ENCODE measurements around the gene SNRPA1. TPM values are rescaled to one million over a fixed set of nuclear protein-coding genes. Genes with fewer than 3 reads are reported as not detected.

The SNRPA1 gene
- total and polyA plus RNA-seq, 7 donors: 26.0 to 76.3 (median 40.5) TPM

DNA sequence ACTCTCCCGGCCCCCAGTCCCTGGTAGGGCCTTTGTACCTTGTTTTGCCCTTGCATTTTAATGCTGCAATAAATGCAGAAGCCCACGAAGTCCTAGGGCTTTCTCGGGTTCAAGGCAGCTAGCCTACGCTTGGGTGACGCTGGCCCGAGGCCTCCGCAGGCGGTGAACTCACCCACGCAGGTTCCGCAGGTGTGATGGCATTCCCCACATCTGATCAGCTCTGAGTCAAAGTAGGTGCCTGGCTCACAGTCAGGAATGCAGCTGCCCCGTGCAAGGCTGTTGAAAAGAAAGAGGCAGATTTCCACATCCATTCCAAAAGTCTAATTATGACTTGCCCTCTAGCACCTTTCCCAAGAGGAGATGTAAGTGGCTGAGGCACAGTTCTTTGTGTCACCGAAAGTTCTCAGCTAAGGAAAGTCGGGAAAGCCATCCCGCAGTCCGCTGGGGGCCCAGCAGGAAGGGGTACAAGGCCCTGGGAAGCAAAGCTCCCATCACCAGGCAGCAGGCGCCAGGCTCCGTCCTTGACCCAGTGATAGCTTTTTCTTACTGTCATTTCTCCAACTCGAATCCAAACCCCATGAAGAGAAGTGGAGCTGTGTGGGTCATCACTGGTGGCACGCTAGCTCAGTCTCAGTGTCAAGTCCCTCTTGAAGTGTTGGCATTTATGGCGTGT, 23.2 kb upstream of the SNRPA1 start:
- Histone ChIP-seq H3K4me3 (no peak overlapping the region), H3K36me3 (no peaks in the 10 kb centered on the region), H3K4me1 (no peaks in the 10 kb centered on the region), H3K27ac (no peak overlapping the region), H3K9me3 (no peaks in the 10 kb centered on the region), H3K27me3 (peaks cover 0 to 27% (median 11%) of the 10 kb centered on the region in 3 donors)
- 91 to 94% methylated on average over 20 of the region's 20 CpGs for WGBS, 2 donors
- TF ChIP-seq, protein P1, sequence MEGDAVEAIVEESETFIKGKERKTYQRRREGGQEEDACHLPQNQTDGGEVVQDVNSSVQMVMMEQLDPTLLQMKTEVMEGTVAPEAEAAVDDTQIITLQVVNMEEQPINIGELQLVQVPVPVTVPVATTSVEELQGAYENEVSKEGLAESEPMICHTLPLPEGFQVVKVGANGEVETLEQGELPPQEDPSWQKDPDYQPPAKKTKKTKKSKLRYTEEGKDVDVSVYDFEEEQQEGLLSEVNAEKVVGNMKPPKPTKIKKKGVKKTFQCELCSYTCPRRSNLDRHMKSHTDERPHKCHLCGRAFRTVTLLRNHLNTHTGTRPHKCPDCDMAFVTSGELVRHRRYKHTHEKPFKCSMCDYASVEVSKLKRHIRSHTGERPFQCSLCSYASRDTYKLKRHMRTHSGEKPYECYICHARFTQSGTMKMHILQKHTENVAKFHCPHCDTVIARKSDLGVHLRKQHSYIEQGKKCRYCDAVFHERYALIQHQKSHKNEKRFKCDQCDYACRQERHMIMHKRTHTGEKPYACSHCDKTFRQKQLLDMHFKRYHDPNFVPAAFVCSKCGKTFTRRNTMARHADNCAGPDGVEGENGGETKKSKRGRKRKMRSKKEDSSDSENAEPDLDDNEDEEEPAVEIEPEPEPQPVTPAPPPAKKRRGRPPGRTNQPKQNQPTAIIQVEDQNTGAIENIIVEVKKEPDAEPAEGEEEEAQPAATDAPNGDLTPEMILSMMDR (IDR thresholded peaks at IDR 0.05): no peak
- TF ChIP-seq POLR2AphosphoS5 (IDR thresholded peaks at IDR 0.05): no peak
- no peak for TF ChIP-seq EP300 (IDR thresholded peaks at IDR 0.05)
- TF ChIP-seq POLR2A (IDR thresholded peaks at IDR 0.05): no peak
- intact Hi-C loops (cut with DNase I): no loop called here
- no peak for DNase-seq

- WGBS, 2 donors: 90 to 95% methylated on average over 6 of the region's 6 CpGs
- H3K4me1 ChIP-seq: no peaks in the 10 kb centered on the region
- H3K27ac ChIP-seq: no peak overlapping the region
- H3K4me3 ChIP-seq: no peak overlapping the region
- H3K36me3 ChIP-seq: no peaks in the 10 kb centered on the region
- no peaks in the 10 kb centered on the region for H3K9me3 ChIP-seq
- DNase-seq: no peak
- TF ChIP-seq EP300 (IDR thresholded peaks at IDR 0.05) (no peak), POLR2A (IDR thresholded peaks at IDR 0.05) (no peak), POLR2AphosphoS5 (IDR thresholded peaks at IDR 0.05) (no peak)
- TF ChIP-seq, protein P1 (IDR thresholded peaks at IDR 0.05): no peak
- H3K27me3 ChIP-seq: peaks cover 0 to 27% (median 11%) of the 10 kb centered on the region in 3 donors
- intact Hi-C loops (cut with DNase I): no loop called here
These were observed 22.4 kb upstream of the SNRPA1 start for GRCh38 chr15:101317336-101317872.

GRCh38 chr15:101316529-101316928, 21.5 kb upstream of the SNRPA1 start:
- no peak for TF ChIP-seq POLR2A (IDR thresholded peaks at IDR 0.05)
- no peak for TF ChIP-seq POLR2AphosphoS5 (IDR thresholded peaks at IDR 0.05)
- TF ChIP-seq, protein P1 (IDR thresholded peaks at IDR 0.05): no peak
- TF ChIP-seq EP300 (IDR thresholded peaks at IDR 0.05): no peak
- intact Hi-C loops (cut with DNase I): no loop called here
- no peaks in the 10 kb centered on the region for H3K4me1 ChIP-seq
- DNase-seq: no peak
- H3K27ac ChIP-seq: no peak overlapping the region
- H3K9me3 ChIP-seq: no peaks in the 10 kb centered on the region
- H3K27me3 ChIP-seq: peaks cover 0 to 27% (median 11%) of the 10 kb centered on the region in 3 donors
- WGBS, 2 donors: 89 to 94% methylated on average over 5 of the region's 5 CpGs
- H3K4me3 ChIP-seq: no peak overlapping the region
- no peaks in the 10 kb centered on the region for H3K36me3 ChIP-seq

- 89% methylated on average over 10 of the region's 10 CpGs for WGBS, 2 donors
- Histone ChIP-seq H3K27ac (no peak overlapping the region), H3K9me3 (no peaks in the 10 kb centered on the region), H3K27me3 (peaks cover 0 to 19% (median 7%) of the 10 kb centered on the region in 3 donors), H3K4me3 (no peak overlapping the region), H3K4me1 (no peaks in the 10 kb centered on the region), H3K36me3 (no peaks in the 10 kb centered on the region)
- TF ChIP-seq, protein P1 (IDR thresholded peaks at IDR 0.05): no peak
- TF ChIP-seq EP300 (IDR thresholded peaks at IDR 0.05): no peak
- no peak for DNase-seq
- intact Hi-C loops (cut with DNase I): no loop called here
These were observed 20.7 kb upstream of the SNRPA1 start for GRCh38 chr15:101315736-101316135.

Measured in sigmoid colon (tissue), 7 donors.